Activated CD4-positive, alpha-beta T cell treated with anti-CD3 and anti-CD28 coated beads for 1 hour (primary cell): ENCODE data around the gene SORT1.
"Not testable (repeated sequence)": the region's sequence is repeated elsewhere in the genome, so short reads cannot be mapped to it uniquely, and the experiment has no call there.

Source experiments
- DNase-seq: peaks from one replicate; pipeline ENCODE4 v3.0.0-alpha.2; 2020

SORT1 gene

DNA sequence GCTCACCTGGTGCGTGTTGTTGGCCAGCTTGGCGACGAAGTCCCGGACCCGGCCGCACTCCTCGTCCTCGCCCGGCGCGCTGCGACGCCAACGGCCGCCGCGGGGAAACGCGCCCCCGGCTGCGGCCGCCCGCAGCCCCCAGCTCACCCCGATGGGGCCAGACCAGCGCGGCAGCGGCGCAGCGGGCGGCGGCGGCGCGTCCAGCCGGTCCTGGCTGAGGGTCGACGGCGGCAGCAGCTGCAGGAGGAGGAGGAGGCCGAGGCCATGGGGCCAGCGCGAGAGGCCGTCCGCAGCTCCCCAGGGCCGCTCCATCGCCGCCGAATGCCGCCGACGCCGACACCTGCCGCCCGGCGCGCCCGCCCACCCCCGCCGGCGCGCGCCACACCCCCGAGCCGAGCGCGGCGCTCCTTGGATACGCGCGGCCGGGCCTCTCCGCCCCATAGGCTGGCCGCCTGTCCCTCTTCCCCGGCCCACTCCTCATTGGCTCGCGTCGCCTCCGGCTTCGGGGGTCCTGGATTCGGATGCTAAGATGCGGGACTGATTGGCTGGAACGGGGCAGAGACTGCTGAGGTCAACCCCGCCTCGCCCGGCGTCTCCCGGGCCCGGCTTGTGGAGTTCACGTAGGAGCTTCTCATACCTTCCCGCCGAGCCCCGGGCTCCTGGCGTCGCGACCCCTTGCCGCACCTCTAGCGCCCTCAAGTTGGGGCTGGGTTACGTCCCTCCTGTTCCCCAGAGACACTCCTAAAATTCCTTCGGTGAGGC is at the start of gene SORT1:
Gene SORT1, minus strand, starts transcription at position 338 of the 762 bp plus-strand sequence. Its CDS starts 26 bp downstream, at position 312.
- peak; percentile 15 for DNase-seq

DNA sequence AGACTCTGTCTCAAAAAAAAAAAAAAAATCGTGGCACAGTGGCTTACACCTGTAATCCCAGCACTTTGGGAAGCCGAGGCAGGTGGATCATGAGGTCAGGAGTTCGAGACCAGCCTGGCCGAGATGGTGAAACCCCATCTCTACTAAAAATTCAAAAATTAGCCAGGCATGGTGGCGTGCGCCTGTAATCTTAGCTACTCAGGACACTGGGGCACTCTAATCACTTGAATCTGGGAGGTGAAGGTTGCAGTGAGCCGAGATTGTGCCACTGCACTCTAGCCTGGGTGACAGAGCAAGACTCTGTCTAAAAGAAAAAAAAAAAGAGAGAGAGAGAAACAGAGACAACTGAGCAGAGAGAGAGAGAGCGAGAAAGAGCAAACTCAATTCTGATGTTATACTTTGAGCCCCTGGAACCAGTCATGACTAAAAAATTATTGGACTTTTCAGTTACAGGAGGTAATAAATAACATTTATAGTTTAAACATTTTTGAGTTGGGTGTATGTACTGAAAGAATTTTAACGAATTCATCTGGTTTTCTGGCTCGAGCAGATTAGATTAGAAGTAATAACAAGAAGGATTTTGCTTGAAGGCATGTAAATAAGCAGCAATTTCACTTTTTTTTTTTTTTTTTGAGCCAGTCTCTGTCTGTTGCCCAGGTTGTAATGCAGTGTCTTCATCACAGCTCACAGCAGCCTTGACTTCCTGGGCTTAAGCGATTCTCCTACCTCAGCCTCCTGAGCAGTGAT is 48.4 kb upstream of the SORT1 start:
- DNase-seq, result not testable (repeated sequence)

DNA sequence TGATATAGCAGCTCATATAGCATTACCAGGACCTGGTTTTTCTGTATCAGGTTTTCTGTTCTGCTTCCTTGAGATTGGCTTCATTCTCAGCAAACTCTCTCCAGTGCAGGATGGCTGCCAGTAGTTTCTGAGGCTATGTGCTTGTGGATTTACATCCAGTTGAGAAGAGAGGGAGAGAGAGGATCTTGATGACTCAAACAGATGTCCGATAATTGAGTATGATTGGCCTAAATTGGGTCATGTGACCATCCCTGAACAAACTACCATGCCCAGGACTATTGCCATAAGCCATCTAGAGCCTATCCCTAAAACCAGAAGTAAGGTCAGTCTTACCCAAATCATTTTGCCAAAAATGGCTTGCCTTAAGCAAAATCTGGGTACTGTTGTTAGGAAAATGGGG is 46.6 kb upstream of the SORT1 start:
- DNase-seq, result no peak

DNA sequence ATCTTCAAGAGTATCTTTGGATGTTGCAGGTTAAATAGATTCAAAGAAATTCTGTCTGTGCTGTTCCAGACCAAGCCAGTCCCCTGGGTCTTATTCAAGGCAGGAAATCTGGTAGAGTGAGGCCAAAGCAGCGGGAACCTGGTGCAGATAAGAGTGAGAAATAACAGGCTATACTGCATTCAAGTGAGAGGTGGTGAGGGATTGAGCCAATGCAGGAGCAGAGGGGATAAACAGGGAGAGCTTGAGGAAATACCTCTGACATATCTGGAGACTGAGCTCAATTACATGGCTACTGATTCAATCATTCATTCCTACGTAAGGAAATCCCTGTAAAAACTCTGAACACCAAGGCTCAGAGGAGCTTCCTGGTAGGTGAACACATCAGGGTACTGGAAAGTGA is 45.8 kb upstream of the SORT1 start:
- DNase-seq, result no peak

DNA sequence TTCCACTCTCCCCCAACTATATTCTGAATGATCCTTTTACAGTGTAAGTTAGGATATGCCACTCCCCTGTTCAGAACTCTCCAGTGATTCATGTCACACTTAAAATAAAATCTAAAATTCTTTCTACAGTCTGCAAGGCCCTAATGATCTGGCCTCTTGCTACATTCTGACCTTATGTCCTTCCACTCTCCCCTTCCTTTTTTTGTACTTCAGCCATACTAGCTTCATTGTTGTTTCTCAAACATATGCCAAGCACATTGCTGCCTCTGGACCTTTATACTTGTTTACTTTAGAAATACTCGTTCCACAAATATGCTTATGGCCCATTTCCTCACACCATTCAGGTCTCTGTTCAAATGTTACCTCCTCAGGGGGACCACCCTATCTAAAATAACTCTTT is 43.4 kb upstream of the SORT1 start:
- no peak for DNase-seq

DNA sequence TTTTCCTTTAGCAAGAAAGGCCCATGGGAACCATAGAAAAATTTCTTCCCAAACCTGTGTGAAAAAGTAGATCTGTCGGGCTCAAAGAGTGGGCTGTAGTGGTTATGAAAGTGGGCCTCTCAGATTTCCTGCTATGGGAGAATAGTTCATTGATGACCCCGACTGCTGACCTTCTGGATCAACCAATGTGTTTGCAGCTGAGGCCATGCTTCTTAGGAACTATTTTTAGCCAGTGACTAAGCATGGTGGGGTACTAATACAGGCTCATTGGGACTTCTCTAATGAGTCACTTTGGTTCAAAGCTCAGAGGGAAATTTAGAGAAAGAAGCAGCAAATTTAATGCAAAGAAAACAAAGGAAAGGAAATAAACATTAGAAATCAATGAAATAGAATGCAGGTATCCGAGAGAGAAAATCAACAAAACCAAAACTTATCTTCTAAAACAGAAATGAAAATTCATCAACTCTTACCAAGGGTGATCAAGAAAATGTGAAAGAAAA is 41.1 kb upstream of the SORT1 start:
- DNase-seq, result no peak

DNA sequence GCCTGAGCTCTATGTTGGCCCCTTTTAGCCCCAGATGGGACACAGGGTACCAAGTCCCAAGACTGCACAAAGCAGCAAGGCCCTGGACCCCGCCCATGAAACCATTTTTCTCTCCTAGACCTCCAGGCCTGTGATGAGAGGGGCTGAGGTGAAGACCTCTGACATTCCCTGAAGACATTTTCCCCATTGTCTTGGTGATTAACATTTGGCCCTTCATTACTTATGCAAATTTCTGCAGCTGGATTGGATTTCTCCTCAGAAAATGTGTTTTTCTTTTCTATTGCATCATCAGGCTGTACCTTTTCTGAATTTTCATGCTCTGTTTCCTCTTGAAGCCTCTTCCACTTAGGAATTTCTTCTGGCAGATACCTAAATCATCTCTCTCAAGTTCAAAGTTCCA is 36.8 kb upstream of the SORT1 start:
- DNase-seq, result no peak

DNA sequence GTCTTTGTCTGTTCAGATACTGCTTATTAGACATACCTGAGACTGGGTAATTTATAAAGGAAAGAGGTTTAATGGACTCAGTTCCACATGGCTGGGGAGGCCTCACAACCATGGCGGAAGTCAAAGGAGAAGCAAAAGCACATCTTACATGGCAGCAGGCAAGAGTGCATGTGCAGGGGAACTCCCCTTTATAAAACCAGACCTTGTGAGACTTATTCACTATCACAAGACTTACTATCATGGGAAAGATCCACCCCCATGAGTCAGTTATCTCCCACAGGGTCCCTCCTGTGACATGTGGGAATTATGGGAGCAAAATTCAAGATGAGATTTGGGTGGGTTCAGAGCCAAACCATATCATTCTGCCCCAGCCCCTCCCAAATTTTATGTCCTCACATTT is 35.6 kb upstream of the SORT1 start:
- DNase-seq, result no peak

DNA sequence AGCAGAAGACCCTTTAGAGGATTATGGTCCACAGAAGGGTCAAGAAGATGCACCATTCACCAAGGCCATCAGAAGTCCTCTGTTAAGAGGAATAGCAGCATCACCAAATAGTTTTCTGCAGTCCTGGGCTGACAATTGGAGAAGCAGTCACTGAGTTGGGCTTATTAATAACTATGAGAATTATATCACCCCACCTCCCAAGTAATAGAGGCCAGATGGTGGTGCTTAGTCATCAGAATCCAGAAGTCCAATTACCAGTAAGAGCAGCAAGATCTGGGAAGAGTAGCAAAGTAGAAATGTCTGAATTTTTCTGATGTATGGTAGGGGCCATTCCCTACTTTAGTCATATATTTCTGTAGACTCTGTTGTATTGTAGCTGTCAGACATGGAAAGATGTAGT is 34.6 kb upstream of the SORT1 start:
- DNase-seq, result no peak

DNA sequence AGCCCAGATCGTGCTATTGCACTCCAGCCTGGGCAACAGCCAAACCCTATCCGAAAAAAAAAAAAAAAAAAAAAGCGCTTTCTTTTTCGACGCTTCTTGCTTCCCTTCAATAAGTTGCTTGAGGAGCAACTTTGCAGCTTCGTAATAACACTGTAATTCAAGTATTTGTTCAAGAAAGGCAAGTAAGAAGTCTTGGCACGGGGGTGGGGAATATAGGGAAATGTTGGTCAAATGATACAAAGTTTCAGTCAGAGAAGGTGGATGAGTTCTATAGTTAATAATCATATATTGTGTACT is 29.4 kb upstream of the SORT1 start:
- no peak for DNase-seq

DNA sequence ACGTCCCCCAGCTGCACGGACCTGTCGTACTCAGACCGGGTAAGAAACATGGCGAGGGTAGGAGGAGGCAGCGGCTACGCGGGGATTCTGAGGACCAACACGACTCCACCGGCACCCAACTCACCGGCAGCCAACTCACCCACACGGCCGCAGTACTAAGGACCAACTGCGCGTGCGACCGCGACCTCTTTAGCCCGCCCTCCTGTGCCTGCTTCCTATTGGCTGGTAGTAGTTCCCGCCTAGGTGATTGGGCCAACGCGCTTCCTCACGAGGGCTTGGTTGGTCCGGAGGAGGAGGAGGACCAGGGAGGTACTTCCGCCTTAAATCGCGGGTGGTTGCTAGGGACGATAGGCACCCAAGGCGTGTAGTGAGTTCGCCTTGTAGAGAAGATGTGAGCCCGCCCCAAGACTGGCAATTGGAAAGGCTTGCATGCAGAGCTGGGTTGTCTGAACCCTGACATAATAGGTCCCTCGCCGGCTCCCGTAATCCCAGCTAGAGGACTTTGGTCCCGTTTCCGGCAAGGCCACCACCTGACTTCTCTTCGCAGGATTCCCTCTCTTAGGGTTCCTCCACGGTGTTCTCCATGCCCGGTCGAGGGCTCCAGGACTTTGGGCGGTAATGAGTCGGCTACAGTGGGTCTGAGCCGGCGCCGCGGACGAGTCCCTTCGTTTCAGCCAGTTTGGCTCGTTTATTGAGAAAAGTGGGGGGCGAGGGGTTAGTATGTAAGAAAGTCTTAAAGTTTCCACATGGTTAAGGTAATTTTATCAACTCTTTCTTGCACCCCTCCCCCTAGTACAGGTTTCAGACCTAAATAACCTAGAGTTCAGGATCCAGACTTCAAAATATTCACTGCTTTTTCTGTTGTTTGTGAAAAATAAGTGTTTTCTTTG is 28.8 kb upstream of the SORT1 start, which contains the start of gene PSMA5:
Gene PSMA5, minus strand, starts transcription at position 168 of the 890 bp plus-strand sequence. Its CDS starts 118 bp downstream, at position 50.
- peak; percentile 92 for DNase-seq

DNA sequence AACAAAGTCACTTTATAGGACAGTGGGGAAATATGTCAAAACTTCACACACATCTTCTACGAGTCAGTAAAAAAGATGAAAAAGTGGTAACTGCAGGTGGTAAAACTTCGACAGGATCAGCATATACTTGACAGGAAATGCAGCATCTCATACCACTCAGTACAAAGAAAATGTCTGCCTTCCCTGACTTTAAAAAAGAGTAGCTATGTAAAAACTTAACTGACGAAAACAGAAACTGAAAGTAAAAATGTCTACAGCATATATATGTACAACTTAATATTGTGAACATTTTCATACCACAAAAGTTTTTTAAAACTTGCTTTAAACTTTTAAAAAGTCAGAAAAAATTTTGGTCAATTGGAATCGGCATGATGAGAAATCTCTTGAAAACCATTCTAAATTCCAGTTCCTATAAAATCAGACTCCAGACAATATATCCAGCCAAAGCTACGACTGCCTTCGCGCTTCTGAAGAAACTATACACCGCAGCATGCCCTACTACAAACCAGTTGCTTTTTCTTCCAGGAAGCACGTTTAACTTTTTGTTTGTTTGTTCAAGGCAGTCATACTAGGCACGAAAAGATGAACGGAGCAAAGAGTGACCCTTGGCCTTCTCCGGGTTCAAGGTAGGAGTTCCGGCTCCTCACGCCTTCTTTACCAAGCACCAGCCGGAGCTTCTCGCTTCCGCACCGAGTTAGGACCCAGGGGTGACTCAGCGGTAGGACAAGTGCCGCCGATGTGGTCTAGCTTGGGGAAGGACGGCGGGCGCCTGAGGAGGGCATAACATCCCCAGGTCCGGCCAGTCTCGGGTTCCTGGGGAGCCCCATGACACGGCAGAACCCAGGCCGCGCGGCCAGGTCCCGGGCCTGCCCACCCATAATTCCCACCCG is 27.9 kb upstream of the SORT1 start:
- DNase-seq, result no peak

DNA sequence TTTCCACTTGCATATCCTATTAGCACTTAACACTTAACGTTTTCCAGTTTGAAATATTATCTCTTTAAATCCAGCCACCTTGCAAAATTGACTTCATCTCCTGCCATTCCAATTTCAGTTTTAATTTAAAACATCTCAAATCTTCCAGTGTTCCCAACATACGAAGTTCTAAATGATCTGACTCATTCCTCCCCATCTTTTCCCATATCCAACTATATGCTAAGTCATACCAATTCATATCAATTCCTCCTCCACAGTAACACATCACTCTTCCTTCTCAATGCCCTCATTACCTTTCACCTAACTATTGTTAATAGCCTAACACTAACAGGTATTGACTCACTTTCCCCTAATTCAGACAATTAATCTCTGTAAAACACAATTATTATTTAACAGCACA is 25.8 kb upstream of the SORT1 start:
- no peak for DNase-seq

DNA sequence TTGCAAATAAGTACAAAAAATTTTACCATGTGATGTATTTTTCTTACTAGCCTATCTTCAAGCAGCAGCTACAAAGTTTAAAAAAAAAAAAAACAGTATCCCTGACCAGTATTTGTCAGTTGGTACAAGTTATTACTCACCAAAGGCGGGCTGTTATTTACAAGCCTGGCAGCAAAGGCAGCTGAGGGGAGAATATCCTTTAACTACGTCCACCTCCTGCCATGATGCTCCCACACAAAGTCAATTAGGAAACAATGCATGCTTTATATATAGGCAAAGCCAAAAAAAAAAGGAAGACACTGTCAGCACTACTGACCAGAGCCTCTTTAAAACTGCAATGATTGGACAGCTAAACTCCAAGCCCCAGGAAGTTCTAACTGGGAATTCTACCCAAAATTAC is 14.8 kb upstream of the SORT1 start:
- no peak for DNase-seq

DNA sequence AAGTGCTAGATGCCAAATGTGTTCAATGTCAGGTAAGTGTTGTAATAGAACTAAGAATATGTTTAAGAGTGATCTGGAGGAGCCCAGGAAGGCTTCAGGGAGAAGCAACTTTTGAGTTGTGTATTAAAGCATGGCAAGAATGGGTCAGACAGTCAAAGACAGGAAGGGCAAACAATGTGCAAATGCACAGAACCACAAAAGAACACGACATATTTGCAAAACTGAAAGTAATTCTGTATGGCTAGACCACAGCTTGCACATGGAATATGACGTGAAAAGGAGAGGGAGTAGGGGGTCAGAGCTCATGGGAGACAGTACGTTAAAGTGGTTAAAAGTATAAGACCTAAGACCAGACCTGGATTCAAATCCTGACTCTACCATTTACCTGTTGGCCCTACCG is 7.1 kb upstream of the SORT1 start:
- DNase-seq, result no peak

DNA sequence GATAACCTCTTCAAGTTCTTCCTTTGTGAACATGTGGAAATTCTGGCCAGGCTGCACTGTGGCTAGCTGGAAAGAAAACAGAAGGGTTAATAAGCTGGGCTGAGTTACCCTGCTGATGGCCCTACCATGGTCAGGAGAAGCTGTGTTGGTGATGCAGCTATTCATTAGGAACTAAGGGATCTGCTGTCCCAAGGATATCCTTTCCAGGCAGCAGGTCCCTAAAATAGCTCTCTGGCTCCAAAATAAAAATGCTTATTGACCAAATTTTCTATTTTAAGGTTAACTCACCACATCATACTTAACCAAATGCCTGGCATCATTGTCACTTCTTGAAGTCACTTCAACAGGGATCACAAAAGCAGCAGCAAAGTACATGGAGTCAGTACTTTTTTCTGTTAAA is 4.3 kb upstream of the SORT1 start:
- no peak for DNase-seq

DNA sequence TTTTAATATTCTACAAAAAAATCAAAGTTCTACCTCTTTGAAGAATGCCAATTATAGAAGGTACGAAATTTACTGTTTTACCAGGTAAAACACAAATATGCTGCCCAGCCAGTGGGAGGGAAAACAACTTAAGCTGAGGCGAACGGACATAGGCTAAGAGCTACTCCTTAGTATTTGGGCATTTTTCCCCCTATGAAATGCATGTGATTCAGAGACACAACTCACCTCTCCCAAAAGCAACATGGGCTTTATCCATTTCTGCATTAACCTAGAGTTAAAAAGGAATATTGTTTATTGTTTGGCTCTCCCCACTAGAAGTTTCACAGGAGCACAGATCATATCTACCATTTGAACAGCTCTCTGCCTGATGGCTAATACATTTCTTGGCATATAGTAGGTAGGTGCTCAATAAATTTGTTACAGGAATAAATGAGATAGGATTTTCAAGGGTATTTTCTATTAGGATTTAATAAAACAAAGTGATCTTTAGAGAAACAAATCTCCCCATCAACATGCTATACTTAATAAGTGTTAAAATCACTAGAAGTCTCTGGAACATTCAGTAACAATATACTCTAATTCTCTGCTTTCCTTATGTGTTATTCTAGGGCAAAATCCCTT is 2.4 kb upstream of the SORT1 start:
- no peak for DNase-seq

DNA sequence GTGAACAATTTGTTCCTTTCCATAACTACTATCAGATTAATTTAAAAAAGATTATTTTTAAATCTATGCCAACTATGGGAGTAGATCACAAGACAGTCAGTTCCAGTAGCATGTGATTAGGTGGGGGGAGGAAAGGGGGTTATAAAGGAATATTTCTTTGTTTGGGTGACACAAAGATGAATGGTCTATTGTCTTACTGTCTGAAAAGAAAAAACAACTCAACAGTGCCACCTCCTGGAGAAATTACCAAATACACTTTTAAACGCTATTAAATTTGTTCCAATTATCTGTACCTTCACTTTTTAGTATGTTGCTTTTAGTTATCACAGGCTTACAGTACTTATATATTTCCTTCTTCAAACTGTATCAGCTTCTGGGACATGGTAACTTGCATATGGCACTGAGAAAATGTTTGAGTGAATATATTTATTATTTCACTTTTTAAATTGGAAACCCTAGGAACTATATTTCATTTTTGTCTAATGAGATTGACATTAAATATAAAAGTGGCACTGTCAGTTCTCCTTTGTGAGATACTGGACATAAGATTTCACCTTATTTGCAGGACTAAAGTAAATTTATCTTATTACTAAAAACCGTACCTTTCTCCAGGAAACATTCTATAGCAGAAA is 1.7 kb upstream of the SORT1 start:
- no peak for DNase-seq

DNA sequence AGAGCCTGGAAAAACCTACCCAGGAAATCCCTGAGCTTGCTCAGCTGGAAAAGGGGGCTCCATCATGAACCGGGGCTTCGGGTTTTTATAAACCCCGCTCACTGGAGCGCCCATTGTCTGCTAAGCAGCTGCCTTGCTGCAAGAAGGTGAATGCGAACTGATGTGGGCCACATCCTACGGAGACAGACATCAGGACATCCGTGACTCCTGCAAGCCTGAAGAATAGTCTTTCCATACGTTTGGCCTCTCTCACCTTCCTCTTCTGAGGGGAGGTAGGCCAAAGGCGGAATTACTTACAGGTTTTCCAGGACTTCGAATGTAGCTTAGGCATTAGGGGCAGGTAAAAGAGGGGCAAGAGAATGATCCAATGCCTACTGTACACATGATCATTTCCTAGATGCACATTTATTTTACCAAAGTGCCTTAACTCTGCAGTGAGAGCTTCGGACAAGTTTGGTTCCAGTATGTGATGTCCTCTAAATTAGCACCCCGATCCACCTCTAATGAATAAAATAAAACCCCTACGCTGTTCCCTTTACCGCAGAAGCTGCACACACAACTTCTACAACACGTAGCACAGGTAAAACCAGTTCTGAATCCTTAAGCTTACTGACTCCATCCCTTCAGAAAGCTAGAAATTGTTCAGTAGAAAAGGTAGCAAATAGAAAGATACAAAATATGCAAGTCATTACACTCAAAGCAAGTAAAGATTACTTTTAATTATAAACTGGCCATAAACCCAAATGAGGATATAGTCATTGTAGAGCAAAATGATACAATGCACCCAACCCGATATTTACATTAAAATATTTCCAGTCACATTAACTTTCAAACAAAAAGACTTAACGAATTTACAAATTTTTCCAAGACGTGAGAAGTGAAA is 866 bp upstream of the SORT1 start:
- no peak for DNase-seq

DNA sequence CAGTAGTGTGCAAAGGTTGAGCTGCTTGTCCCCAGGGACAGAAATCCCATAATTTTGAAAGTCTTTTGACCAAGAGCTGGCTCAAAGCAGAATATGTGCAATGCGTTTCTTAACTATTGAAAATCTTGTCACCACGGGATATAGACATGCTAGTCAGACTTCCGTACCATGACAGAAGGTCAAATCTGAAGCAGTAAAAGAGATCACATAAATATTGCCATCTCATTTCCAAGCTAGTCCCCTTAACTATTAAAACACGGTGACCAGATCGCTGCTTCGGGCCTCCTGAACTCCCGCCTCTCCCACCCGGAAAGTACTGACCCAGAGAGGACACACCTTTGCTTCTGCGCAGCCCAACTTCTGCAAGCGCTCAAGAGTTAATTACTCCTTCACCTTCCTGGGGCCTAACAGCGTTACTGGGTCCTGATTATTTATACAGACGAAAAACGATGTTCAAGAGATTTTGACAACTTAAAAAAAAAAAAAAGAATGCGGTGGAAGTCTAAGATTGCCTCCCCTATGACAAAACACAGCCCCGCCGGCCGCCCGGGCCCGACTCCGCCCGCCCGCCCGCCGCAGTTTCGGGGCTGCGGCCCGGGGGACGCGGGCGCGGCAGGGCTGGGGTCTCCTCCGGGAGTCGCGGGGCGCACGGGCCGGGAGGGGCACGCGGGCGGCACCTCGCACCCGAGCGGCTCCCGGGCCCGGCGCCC is 692 bp downstream of the SORT1 start:
- no peak for DNase-seq
